K562 (cell line): ENCODE results near the gene SLC4A2. TPM values are rescaled to one million over a fixed set of nuclear protein-coding genes. Genes with fewer than 3 reads are reported as not detected.

Experiments used
- ETV5 ChIP-seq: sonication (generic); formaldehyde crosslinking; IDR thresholded peaks from 2 replicates; pipeline ENCODE4 v1.4.0; 2020; ENCODE audit warnings: low read depth, mild to moderate bottlenecking, missing genetic modification reagents
- RB1 ChIP-seq: fragments of 450-650 bp; IDR thresholded peaks from 2 replicates; pipeline ENCODE4 v1.6.1; 2017; ENCODE audit warnings: low read depth, mild to moderate bottlenecking
- RBM22 ChIP-seq: fragments of 200-400 bp; formaldehyde crosslinking; IDR thresholded peaks from 2 replicates; pipeline ENCODE4 v1.6.1; 2018; ENCODE audit warnings: low read length, low read depth; ENCODE audit not compliant: poor library complexity, severe bottlenecking
- polyA plus RNA-seq, 8 experiments: library from polyadenylated mRNA; depleted of rRNA in 4 of 8; stranded (reverse) in 5 of 8; unstranded in 3 of 8; fragments of >200 nt; fragmentation: Nextera tagmentation in 2 of 8; fragmentation: Illumina TruSeq in 1 of 8; extraction: Ambion mirVana in 2 of 8; extraction: Trizol in 1 of 8; gene quantifications; 2 replicates each; pipeline versions ENCODE4 v1.2.1 to v1.2.3, GENCODE V29; 2011 to 2014; ENCODE audit warnings: inconsistent platforms in 1 of 8, missing spikeins in 1 of 8
- total RNA-seq, 7 experiments: library from RNA; depleted of rRNA in 6 of 7; stranded (reverse); fragments of >200 nt in 6 of 7; fragmentation: Illumina TruSeq in 2 of 7; extraction: Trizol in 2 of 7; gene quantifications; 2 replicates each; pipeline versions ENCODE4 v1.2.1 to v1.2.3, GENCODE V29; 2011 to 2021; ENCODE audit warnings: low replicate concordance in 1 of 7
- TF ChIP-seq, protein P1 (sequence below), 2 experiments: fragments of 450-650 bp in 1 of 2; sonication (generic) in 1 of 2; formaldehyde crosslinking in 1 of 2; IDR thresholded peaks; 2 replicates each; pipeline versions ENCODE4 v1.7.1 to v1.9.0; 2016 to 2022; ENCODE audit warnings: inconsistent platforms in 1 of 2, mild to moderate bottlenecking in 1 of 2, missing genetic modification reagents in 1 of 2
- TF ChIP-seq, protein P2 (sequence below): fragments of 250-450 bp; sonication (Bioruptor Pico); IDR thresholded peaks from 2 replicates; pipeline ENCODE4 v1.5.0; 2021; ENCODE audit warnings: mild to moderate bottlenecking, borderline replicate concordance

SLC4A2 gene
- total and polyA plus RNA-seq, 9 of the 15 experiments (the other 6 are each of a cell fraction or from before 2014, with no cell fraction given): 11.4 to 375 (median 130) TPM

DNA sequence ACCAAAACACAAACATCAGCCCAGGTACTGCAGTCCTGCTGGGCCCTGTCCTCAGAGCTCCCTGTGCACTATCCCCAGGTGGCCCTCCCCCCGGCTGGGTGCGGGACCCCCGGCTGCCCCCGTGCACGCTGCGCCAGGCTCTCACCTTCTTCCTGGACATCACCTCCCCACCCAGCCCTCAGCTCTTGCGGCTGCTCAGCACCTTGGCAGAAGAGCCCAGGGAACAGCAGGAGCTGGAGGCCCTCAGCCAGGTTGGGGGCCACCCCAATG lies 49.4 kb upstream of the SLC4A2 start (continued):
- TF ChIP-seq, protein P1, sequence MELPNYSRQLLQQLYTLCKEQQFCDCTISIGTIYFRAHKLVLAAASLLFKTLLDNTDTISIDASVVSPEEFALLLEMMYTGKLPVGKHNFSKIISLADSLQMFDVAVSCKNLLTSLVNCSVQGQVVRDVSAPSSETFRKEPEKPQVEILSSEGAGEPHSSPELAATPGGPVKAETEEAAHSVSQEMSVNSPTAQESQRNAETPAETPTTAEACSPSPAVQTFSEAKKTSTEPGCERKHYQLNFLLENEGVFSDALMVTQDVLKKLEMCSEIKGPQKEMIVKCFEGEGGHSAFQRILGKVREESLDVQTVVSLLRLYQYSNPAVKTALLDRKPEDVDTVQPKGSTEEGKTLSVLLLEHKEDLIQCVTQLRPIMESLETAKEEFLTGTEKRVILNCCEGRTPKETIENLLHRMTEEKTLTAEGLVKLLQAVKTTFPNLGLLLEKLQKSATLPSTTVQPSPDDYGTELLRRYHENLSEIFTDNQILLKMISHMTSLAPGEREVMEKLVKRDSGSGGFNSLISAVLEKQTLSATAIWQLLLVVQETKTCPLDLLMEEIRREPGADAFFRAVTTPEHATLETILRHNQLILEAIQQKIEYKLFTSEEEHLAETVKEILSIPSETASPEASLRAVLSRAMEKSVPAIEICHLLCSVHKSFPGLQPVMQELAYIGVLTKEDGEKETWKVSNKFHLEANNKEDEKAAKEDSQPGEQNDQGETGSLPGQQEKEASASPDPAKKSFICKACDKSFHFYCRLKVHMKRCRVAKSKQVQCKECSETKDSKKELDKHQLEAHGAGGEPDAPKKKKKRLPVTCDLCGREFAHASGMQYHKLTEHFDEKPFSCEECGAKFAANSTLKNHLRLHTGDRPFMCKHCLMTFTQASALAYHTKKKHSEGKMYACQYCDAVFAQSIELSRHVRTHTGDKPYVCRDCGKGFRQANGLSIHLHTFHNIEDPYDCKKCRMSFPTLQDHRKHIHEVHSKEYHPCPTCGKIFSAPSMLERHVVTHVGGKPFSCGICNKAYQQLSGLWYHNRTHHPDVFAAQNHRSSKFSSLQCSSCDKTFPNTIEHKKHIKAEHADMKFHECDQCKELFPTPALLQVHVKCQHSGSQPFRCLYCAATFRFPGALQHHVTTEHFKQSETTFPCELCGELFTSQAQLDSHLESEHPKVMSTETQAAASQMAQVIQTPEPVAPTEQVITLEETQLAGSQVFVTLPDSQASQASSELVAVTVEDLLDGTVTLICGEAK (IDR thresholded peaks at IDR 0.05): 0 out of 2 replicates have a peak, but pooled peaks have one; percentile 9
- TF ChIP-seq, protein P1 (CRISPR knock-in tag; IDR thresholded peaks at IDR 0.05): no peak
- TF ChIP-seq RBM22: no peak
- TF ChIP-seq, protein P2, sequence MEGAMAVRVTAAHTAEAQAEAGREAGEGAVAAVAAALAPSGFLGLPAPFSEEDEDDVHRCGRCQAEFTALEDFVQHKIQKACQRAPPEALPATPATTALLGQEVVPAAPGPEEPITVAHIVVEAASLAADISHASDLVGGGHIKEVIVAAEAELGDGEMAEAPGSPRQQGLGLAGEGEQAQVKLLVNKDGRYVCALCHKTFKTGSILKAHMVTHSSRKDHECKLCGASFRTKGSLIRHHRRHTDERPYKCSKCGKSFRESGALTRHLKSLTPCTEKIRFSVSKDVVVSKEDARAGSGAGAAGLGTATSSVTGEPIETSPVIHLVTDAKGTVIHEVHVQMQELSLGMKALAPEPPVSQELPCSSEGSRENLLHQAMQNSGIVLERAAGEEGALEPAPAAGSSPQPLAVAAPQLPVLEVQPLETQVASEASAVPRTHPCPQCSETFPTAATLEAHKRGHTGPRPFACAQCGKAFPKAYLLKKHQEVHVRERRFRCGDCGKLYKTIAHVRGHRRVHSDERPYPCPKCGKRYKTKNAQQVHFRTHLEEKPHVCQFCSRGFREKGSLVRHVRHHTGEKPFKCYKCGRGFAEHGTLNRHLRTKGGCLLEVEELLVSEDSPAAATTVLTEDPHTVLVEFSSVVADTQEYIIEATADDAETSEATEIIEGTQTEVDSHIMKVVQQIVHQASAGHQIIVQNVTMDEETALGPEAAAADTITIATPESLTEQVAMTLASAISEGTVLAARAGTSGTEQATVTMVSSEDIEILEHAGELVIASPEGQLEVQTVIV (CRISPR knock-in tag): no peak
- 0 out of 2 replicates have a peak, but pooled peaks have one; percentile 2 for TF ChIP-seq RB1
- TF ChIP-seq ETV5 (CRISPR knock-in tag): 0 out of 2 replicates have a peak, but pooled peaks have one; percentile 4
